ENCODE data around the gene CEP95. TPM values are rescaled to one million over a fixed set of nuclear protein-coding genes. Genes with fewer than 3 reads are reported as not detected.
"Not testable (repeated sequence)": the region's sequence is repeated elsewhere in the genome, so short reads cannot be mapped to it uniquely, and the experiment has no call there.

CEP95 gene, protein sequence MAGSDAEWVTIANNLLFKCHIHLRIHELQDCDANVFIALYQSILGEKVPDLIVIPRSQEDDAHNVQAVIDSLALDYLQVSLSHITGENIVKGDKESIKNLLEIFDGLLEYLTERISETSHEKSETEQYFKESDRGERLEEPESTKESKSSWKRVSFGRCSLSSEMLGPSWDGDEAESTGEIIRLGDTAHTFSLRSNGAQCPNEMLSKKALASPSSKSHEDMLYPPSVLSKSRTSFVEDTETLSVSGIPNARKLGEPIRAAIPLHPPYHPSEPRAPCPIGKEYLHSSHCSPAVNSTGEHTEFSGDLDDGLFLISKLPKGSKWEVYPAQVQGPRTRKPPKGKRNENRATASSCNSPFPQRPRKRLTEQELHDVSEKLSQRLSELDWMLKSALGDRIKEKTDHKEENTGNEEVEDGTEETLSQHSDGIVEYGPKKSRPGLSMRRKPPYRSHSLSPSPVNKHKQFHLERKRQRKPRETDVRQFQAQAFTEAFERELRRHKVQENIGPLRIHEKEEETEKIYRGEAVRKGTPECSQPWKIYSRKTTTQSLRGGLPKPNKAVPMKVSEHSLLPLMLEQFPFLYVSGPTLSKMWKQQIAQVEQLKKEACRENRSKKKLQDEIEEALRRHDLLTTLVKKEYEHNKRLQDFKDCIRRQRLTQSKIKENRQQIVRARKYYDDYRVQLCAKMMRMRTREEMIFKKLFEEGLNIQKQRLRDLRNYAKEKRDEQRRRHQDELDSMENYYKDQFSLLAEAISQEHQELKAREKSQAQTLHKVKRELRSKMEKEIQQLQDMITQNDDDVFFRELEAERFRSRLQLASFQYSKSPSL
- 6.9 TPM for total RNA-seq

DNA sequence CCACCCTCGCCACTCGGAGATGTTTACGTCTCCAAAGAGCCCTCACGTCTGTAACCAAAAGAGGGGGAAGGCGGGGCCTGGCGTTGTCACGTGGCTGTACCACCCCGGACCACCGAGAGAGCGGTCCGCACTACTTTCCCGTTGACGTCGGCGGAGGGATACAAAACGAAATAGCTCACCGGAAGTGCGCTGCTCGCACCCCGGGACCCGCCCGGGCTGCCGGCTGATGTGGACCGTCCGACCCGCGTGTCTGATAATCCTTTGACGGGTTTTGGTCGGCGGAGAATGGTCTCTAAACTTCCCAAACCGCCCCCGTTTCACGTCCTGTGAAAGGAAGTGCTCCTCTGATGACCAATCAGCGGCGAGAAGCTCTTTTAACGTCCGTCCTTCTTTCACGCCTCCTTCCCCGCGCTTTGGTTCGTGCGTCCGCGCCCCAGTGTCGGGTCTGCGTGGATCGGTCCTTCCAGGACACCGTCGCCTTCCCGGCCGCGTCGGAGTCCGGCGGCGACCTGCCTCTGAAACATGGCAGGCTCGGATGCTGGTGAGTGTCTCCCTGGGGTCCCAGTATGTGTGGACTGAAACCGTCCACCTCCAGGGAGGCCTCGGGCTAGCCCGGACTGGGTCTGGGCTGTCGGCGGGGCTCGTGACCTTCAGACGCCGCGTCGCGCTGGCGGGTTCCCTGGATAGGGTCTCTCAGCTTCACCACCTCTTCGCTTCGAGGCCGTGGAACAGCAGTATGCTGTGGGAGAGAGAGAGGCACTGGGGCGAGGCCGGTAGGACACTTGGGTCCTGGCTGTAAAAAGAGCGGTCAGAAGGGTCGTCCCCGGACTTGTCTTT, at the start of gene CEP95:
Gene CEP95, plus strand, starts transcription at position 402 of the 837 bp plus-strand sequence. Its CDS starts 121 bp downstream, at position 523.
- Histone ChIP-seq H3K27me3 (no peaks in the 10 kb centered on the region), H3K4me1 (peaks cover 10 to 41% of the 10 kb centered on the region in 2 donors), H3K4me3 (peak within 1 kb of the TSS; percentile 91 to 99), H3K36me3 (peaks cover 40 to 59% of the 10 kb centered on the region in 2 donors), H3K9me3 (no peaks in the 10 kb centered on the region), H3K27ac (peak within 1 kb of the TSS; percentile 99 to 100)
- TF ChIP-seq, protein P1, sequence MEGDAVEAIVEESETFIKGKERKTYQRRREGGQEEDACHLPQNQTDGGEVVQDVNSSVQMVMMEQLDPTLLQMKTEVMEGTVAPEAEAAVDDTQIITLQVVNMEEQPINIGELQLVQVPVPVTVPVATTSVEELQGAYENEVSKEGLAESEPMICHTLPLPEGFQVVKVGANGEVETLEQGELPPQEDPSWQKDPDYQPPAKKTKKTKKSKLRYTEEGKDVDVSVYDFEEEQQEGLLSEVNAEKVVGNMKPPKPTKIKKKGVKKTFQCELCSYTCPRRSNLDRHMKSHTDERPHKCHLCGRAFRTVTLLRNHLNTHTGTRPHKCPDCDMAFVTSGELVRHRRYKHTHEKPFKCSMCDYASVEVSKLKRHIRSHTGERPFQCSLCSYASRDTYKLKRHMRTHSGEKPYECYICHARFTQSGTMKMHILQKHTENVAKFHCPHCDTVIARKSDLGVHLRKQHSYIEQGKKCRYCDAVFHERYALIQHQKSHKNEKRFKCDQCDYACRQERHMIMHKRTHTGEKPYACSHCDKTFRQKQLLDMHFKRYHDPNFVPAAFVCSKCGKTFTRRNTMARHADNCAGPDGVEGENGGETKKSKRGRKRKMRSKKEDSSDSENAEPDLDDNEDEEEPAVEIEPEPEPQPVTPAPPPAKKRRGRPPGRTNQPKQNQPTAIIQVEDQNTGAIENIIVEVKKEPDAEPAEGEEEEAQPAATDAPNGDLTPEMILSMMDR (IDR thresholded peaks at IDR 0.05) = peak in 1 of 3 experiments; percentile 47
- DNase-seq (ENCODE audit: low spot score in 2 of 2) = peak; percentile 76 to 98
- intact Hi-C loops (cut with DNase I) = loop anchor here (1.0 to 10.0 kb wide), 6 partner anchors 9 to 734 kb away; partner anchors contain the start of genes CCDC47, FTSJ3, POLG2 and PSMC5

DNA sequence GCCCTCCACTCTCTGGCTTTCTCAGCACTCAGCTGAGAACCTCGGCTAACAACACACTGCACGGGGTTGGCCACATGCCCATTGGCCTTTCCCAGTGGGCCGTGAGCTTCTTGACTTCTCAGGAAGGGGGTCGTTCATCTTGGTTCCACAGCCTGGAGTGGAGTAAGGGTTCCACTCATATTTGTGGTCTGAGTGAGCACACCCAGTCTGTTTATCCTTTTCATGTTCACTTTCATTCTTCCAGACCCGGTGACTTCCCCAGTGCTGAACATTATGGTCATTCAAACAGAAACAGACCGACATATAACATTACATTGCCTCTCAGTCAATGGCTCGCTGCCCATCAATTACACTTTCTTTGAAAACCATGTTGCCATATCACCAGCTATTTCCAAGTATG, 49.6 kb upstream of the CEP95 start:
- Histone ChIP-seq H3K9me3 (no peaks in the 10 kb centered on the region), H3K36me3 (no peaks in the 10 kb centered on the region), H3K4me3 (no peak overlapping the region), H3K4me1 (no peaks in the 10 kb centered on the region), H3K27me3 (no peaks in the 10 kb centered on the region), H3K27ac (no peak overlapping the region)
- intact Hi-C loops (cut with DNase I) = no loop called here
- no peak for DNase-seq (ENCODE audit: low spot score in 2 of 2)
- TF ChIP-seq, protein P1 (IDR thresholded peaks at IDR 0.05) = no peak

DNA sequence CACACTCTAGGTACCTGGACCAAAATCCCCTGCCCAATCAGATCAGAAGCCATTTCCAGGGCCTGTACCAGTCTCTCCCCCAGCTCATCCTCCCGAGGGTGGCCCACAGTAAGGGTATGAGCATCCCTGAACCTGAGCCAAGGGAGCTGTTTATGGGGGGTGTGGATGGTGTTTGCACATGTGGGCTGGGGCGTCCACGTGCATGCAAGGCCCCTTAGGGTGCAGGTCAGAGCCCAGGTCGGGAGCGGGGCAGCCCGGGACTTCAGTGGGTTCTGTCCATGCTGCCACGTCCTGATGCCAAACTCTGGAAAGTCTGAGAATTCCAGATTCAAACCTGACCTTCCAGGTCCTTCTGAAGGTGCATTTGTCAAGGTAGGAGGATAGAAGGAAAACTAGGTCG, 48.0 kb upstream of the CEP95 start:
- H3K36me3 ChIP-seq = no peaks in the 10 kb centered on the region
- H3K4me3 ChIP-seq = no peak overlapping the region
- no peaks in the 10 kb centered on the region for H3K9me3 ChIP-seq
- no peak for DNase-seq (ENCODE audit: low spot score in 2 of 2)
- TF ChIP-seq, protein P1 (IDR thresholded peaks at IDR 0.05) = no peak
- no peaks in the 10 kb centered on the region for H3K27me3 ChIP-seq
- no peak overlapping the region for H3K27ac ChIP-seq
- H3K4me1 ChIP-seq = no peaks in the 10 kb centered on the region
- intact Hi-C loops (cut with DNase I) = no loop called here

DNA sequence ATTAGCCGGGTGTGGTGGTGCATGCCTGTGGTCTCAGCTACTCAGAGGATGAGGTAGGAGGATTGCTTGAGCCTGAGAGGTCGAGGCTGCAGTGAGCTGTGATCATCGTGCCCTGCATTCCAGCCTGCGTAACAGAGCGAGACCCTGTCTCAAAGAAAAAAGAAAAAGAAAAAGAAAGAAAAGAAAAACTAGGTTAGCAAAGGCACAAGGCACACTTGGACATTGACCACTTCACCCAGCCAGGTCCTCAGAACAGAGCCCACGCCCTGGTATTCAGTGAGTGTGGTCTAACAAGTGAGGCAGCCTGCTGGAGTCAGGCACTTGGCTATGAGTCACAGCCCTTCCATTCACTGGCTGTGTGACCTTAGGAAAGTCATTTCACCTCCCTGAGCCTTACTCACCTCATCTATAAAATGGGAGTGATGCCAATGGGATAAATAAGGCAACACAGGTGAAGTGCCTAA, 47.5 kb upstream of the CEP95 start:
- no peaks in the 10 kb centered on the region for H3K27me3 ChIP-seq
- H3K27ac ChIP-seq = no peak overlapping the region
- no peaks in the 10 kb centered on the region for H3K36me3 ChIP-seq
- no peak overlapping the region for H3K4me3 ChIP-seq
- DNase-seq (ENCODE audit: low spot score in 2 of 2) = no peak
- intact Hi-C loops (cut with DNase I) = no loop called here
- H3K4me1 ChIP-seq = no peaks in the 10 kb centered on the region
- H3K9me3 ChIP-seq = no peaks in the 10 kb centered on the region
- TF ChIP-seq, protein P1 (IDR thresholded peaks at IDR 0.05) = no peak

DNA sequence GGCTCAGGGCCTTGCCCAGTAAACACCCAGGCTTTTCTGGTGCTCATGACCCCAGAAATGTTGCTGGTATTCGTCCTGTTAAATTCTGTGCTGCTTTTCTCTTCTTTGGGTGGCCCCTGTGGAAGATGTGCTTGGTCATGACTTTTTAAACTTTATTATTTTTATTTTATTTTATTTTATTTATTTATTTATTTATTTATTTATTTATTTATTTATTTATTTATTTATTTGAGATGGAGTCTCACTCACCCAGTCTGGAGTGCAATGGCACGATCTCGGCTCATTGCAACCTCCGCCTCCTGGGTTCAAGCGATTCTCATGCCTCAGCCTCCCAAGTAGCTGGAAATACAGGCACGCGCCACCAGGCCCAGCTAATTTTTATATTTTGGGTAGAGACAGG, 47.0 kb upstream of the CEP95 start:
- H3K4me3 ChIP-seq; H3K27me3 ChIP-seq; intact Hi-C loops (cut with DNase I); H3K27ac ChIP-seq; DNase-seq (ENCODE audit: low spot score in 2 of 2); H3K4me1 ChIP-seq; H3K36me3 ChIP-seq; H3K9me3 ChIP-seq: not testable (repeated sequence)
